K562 (cell line): Measurements from ENCODE around the gene CDH7. TPM values are rescaled to one million over a fixed set of nuclear protein-coding genes. Genes with fewer than 3 reads are reported as not detected.

Experiments used
- ATAC-seq: fragments of 200-7000 bp; cut with Tn5 transposase; 3 replicates; pipeline ENCODE4 v1.9.1; 2020; ENCODE audit warnings: moderate library complexity
- BruUV-seq: library from RNA; stranded (reverse); fragments of 400-500 nt; replicated peaks from 2 replicates; lab custom pipeline; 2021; lab: Mats Ljungman, UMichigan
- CTCF ChIA-PET: fragments of 300-600 bp; formaldehyde crosslinking; extraction: SDS; loops from one replicate; lab custom pipeline; 2021; ENCODE audit warnings: low intra/inter-chr PET ratio; lab: Yijun Ruan, JAX
- POLR2A ChIA-PET: fragments of 300-600, 350-650 bp; sonication (Branson Sonifier 250); formaldehyde crosslinking; extraction: SDS; loops from one replicate; lab custom pipeline; 2021; ENCODE audit warnings: antibody characterized with exemption, inconsistent platforms; lab: Yijun Ruan, JAX
- DNase-seq, 4 experiments: peaks; one replicate each; pipeline versions ENCODE4 v3.0.0 to v3.0.0-alpha.2; 2011 to 2018; ENCODE audit warnings: low spot score in 3 of 4, mixed read lengths in 3 of 4; ENCODE audit errors: extremely low read depth in 1 of 4
- FAIRE-seq: peaks from 2 replicates; lab custom pipeline; 2011; peaks lifted over from hg19 to GRCh38; lab: Jason Lieb, UNC
- H2AFZ ChIP-seq: 2 replicates; pipeline ENCODE4 v1.6.0; 2011; ENCODE audit warnings: low read depth, low read length, control low read depth, inconsistent platforms
- H3K27ac ChIP-seq: fragments of 200-600 bp; 3 replicates; pipeline ENCODE4 v1.8.0; 2011; ENCODE audit warnings: low read depth, mild to moderate bottlenecking, control low read depth, inconsistent platforms, low read length, moderate library complexity, mixed read lengths; ENCODE audit errors: extremely low read depth
- H3K27me3 ChIP-seq, 2 experiments: fragments of 300-600 bp in 1 of 2; 2 replicates in 1 of 2; 3 replicates in 1 of 2; pipeline versions ENCODE4 v1.6.0 to v1.8.0; 2011; ENCODE audit warnings: inconsistent platforms in 2 of 2, low read length in 2 of 2, mild to moderate bottlenecking in 1 of 2, mixed read lengths in 1 of 2, moderate library complexity in 1 of 2; ENCODE audit not compliant: control insufficient read depth in 2 of 2, insufficient read depth in 2 of 2
- H3K36me3 ChIP-seq: fragments of 300-600 bp; 3 replicates; pipeline ENCODE4 v1.8.0; 2011; ENCODE audit warnings: mild to moderate bottlenecking, low read length, inconsistent platforms; ENCODE audit not compliant: control insufficient read depth, insufficient read depth
- H3K4me1 ChIP-seq, 2 experiments: fragments of 200-600 bp in 1 of 2; replicated peaks in 1 of 2; 2 replicates in 1 of 2; 3 replicates in 1 of 2; pipeline versions ENCODE4 v1.5.1 to v1.8.0; 2011; ENCODE audit warnings: inconsistent platforms in 2 of 2, low read length in 2 of 2, mild to moderate bottlenecking in 1 of 2, mixed read lengths in 1 of 2, moderate library complexity in 1 of 2; ENCODE audit not compliant: control insufficient read depth in 2 of 2, insufficient read depth in 2 of 2
- H3K4me2 ChIP-seq: 2 replicates; pipeline ENCODE4 v1.6.1; 2011; ENCODE audit warnings: low read length, control low read depth, inconsistent platforms, mixed read lengths; ENCODE audit not compliant: insufficient read depth
- H3K4me3 ChIP-seq: fragments of 200-600 bp; sonication (generic), shearing (Covaris generic); 2 replicates; pipeline ENCODE4 v1.5.1; 2016; ENCODE audit warnings: control low read depth, inconsistent platforms
- H3K79me2 ChIP-seq: fragments of 200-600 bp; 3 replicates; pipeline ENCODE4 v1.8.0; 2011; ENCODE audit warnings: low read length, inconsistent platforms; ENCODE audit not compliant: control insufficient read depth, insufficient read depth
- H3K9ac ChIP-seq, 2 experiments: 2 replicates each; pipeline versions ENCODE4 v1.6.0 to v1.6.1; 2011; ENCODE audit warnings: low read depth in 2 of 2, low read length in 2 of 2, control low read depth in 1 of 2, inconsistent platforms in 1 of 2, mild to moderate bottlenecking in 1 of 2, mixed read lengths in 1 of 2; ENCODE audit not compliant: insufficient read depth in 1 of 2
- H3K9me1 ChIP-seq: one replicate; pipeline ENCODE4 v1.6.0; 2011; ENCODE audit warnings: inconsistent platforms, mild to moderate bottlenecking, low read length, moderate library complexity; ENCODE audit not compliant: control insufficient read depth, insufficient read depth
- H3K9me3 ChIP-seq: replicated peaks from 2 replicates; pipeline ENCODE4 v1.5.1; 2011; ENCODE audit warnings: low read depth, low read length, inconsistent platforms; ENCODE audit not compliant: control insufficient read depth, insufficient read depth
- H4K20me1 ChIP-seq: replicated peaks from 2 replicates; pipeline ENCODE4 v1.6.1; 2011; ENCODE audit warnings: low read length, inconsistent platforms, mixed read lengths; ENCODE audit not compliant: control insufficient read depth, insufficient read depth
- HEY1 ChIP-seq: fragments of 250-450 bp; sonication (Bioruptor Pico); IDR thresholded peaks from 2 replicates; pipeline ENCODE4 v1.5.0; 2020; ENCODE audit warnings: mild to moderate bottlenecking, moderate library complexity, borderline replicate concordance
- HNRNPH1 ChIP-seq: fragments of 200-400 bp; formaldehyde crosslinking; optimal IDR thresholded peaks from 2 replicates; pipeline ENCODE3; 2017; ENCODE audit warnings: low read depth, mild to moderate bottlenecking, low read length, moderate library complexity
- TAL1 ChIP-seq: fragments of 450-650 bp; IDR thresholded peaks from 2 replicates; pipeline ENCODE4 v1.6.1; 2016; ENCODE audit warnings: mild to moderate bottlenecking
- WGBS: fragments of 100-300 bp; shearing (Covaris generic); methylation state at CpG from one replicate; pipeline ENCODE4 v1.1.6; 2016; ENCODE audit warnings: low coverage, mixed read lengths; ENCODE audit not compliant: insufficient coverage; ENCODE audit errors: missing lambda C conversion rate; 5-methylcytosine and 5-hydroxymethylcytosine counted together
- in situ Hi-C: fragments of 300-500 bp; cut with MboI; formaldehyde crosslinking; loops from 4 replicates; pipeline ENCODE4 v1.15.0; 2018; ENCODE audit warnings: inconsistent platforms, mixed read lengths
- intact Hi-C: fragments of 100-400 bp; cut with micrococcal nuclease; formaldehyde crosslinking; loops from 2 replicates; pipeline ENCODE4 v1.14.2; 2022
- polyA plus RNA-seq, 8 experiments: library from polyadenylated mRNA; depleted of rRNA in 4 of 8; stranded (reverse) in 5 of 8; unstranded in 3 of 8; fragments of >200 nt; fragmentation: Nextera tagmentation in 2 of 8; fragmentation: Illumina TruSeq in 1 of 8; extraction: Ambion mirVana in 2 of 8; extraction: Trizol in 1 of 8; gene quantifications; 2 replicates each; pipeline versions ENCODE4 v1.2.1 to v1.2.3, GENCODE V29; 2011 to 2014; ENCODE audit warnings: inconsistent platforms in 1 of 8, missing spikeins in 1 of 8
- total RNA-seq, 7 experiments: library from RNA; depleted of rRNA in 6 of 7; stranded (reverse); fragments of >200 nt in 6 of 7; fragmentation: Illumina TruSeq in 2 of 7; extraction: Trizol in 2 of 7; gene quantifications; 2 replicates each; pipeline versions ENCODE4 v1.2.1 to v1.2.3, GENCODE V29; 2011 to 2021; ENCODE audit warnings: low replicate concordance in 1 of 7
- TF ChIP-seq, protein P1 (sequence below): sonication (generic); formaldehyde crosslinking; IDR thresholded peaks from 2 replicates; pipeline ENCODE4 v1.8.0; 2022; ENCODE audit warnings: mild to moderate bottlenecking, missing genetic modification reagents, borderline replicate concordance
- TF ChIP-seq, protein P2 (sequence below): fragments of 450-650 bp; IDR thresholded peaks from 2 replicates; pipeline ENCODE4 v1.6.1; 2016; ENCODE audit warnings: low read depth

The CDH7 gene
- total and polyA plus RNA-seq, 9 of the 15 experiments (the other 6 are each of a cell fraction or from before 2014, with no cell fraction given) = 0.01 to 0.07 (median 0.05) TPM; not detected in 6

DNA sequence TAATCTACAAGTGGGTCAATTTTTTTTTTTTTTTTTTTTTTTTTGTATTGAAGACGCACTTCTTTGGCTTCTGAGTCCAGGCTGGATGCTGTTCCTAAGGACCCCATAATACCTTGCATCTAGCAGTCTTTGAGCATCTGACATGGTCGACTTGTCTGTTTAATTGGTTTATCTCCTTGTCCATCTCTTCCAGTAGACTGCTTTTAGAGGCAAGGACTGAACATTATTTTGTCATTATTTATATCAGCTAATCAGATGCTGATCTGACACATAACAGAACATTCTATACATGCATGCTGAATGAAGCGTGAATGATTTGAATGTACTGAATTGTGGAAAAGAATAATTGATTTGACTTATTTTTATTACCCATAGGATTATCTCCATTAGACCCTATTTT lies 118.7 kb downstream of the CDH7 start:
- in situ Hi-C loops = no loop called here
- Histone ChIP-seq H3K9ac (no peak overlapping the region), H3K27ac (no peak overlapping the region), H3K27me3 (no peaks in the 10 kb centered on the region), H3K36me3 (no peaks in the 10 kb centered on the region), H3K79me2 (no peaks in the 10 kb centered on the region), H2AFZ (no peak overlapping the region), H3K9me3 (no peaks in the 10 kb centered on the region), H4K20me1 (no peaks in the 10 kb centered on the region), H3K4me3 (no peak overlapping the region), H3K9me1 (no peaks in the 10 kb centered on the region), H3K4me2 (no peak overlapping the region), H3K4me1 (no peaks in the 10 kb centered on the region)
- POLR2A ChIA-PET = no interaction called here
- ATAC-seq (no peak), FAIRE-seq (no peak), DNase-seq (no peak)
- CTCF ChIA-PET = no interaction called here
- 0% methylated on average over 2 of the region's 3 CpGs for WGBS
- BruUV-seq = no TSS peak
- intact Hi-C loops = no loop called here
- TF ChIP-seq, protein P1, sequence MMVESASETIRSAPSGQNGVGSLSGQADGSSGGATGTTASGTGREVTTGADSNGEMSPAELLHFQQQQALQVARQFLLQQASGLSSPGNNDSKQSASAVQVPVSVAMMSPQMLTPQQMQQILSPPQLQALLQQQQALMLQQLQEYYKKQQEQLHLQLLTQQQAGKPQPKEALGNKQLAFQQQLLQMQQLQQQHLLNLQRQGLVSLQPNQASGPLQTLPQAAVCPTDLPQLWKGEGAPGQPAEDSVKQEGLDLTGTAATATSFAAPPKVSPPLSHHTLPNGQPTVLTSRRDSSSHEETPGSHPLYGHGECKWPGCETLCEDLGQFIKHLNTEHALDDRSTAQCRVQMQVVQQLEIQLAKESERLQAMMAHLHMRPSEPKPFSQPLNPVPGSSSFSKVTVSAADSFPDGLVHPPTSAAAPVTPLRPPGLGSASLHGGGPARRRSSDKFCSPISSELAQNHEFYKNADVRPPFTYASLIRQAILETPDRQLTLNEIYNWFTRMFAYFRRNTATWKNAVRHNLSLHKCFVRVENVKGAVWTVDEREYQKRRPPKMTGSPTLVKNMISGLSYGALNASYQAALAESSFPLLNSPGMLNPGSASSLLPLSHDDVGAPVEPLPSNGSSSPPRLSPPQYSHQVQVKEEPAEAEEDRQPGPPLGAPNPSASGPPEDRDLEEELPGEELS = no peak
- TF ChIP-seq TAL1 = no peak
- TF ChIP-seq HEY1 (CRISPR knock-in tag) = no peak
- TF ChIP-seq HNRNPH1 = no peak
- TF ChIP-seq, protein P2, sequence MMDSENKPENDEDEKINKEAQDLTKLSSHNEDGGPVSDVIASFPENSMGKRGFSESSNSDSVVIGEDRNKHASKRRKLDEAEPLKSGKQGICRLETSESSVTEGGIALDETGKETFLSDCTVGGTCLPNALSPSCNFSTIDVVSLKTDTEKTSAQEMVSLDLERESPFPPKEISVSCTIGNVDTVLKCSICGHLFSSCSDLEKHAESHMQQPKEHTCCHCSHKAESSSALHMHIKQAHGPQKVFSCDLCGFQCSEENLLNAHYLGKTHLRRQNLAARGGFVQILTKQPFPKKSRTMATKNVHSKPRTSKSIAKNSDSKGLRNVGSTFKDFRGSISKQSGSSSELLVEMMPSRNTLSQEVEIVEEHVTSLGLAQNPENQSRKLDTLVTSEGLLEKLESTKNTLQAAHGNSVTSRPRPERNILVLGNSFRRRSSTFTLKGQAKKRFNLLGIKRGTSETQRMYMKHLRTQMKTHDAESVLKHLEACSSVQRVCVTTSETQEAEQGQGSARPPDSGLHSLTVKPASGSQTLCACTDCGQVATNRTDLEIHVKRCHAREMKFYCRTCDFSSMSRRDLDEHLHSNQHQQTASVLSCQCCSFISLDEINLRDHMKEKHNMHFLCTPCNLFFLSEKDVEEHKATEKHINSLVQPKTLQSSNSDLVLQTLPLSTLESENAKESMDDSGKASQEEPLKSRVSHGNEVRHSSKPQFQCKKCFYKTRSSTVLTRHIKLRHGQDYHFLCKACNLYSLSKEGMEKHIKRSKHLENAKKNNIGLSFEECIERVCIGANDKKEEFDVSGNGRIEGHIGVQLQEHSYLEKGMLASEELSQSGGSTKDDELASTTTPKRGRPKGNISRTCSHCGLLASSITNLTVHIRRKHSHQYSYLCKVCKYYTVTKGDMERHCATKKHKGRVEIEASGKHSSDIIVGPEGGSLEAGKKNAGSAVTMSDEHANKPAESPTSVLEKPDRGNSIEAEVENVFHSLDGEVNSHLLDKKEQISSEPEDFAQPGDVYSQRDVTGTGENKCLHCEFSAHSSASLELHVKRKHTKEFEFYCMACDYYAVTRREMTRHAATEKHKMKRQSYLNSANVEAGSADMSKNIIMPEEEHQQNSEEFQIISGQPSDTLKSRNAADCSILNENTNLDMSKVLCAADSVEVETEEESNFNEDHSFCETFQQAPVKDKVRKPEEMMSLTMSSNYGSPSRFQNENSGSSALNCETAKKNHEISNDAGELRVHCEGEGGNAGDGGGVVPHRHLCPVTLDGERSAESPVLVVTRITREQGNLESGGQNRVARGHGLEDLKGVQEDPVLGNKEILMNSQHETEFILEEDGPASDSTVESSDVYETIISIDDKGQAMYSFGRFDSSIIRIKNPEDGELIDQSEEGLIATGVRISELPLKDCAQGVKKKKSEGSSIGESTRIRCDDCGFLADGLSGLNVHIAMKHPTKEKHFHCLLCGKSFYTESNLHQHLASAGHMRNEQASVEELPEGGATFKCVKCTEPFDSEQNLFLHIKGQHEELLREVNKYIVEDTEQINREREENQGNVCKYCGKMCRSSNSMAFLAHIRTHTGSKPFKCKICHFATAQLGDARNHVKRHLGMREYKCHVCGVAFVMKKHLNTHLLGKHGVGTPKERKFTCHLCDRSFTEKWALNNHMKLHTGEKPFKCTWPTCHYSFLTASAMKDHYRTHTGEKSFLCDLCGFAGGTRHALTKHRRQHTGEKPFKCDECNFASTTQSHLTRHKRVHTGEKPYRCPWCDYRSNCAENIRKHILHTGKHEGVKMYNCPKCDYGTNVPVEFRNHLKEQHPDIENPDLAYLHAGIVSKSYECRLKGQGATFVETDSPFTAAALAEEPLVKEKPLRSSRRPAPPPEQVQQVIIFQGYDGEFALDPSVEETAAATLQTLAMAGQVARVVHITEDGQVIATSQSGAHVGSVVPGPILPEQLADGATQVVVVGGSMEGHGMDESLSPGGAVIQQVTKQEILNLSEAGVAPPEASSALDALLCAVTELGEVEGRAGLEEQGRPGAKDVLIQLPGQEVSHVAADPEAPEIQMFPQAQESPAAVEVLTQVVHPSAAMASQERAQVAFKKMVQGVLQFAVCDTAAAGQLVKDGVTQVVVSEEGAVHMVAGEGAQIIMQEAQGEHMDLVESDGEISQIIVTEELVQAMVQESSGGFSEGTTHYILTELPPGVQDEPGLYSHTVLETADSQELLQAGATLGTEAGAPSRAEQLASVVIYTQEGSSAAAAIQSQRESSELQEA = no peak
